Measurements from ENCODE around the gene MRPL10. TPM values are rescaled to one million over a fixed set of nuclear protein-coding genes. Genes with fewer than 3 reads are reported as not detected.

The MRPL10 gene
- total RNA-seq, 1 experiment from 2014 or later = 112 TPM

GRCh38 chr17:47837401-47838039 is 6.2 kb upstream of the MRPL10 start:
- Histone ChIP-seq H3K36me3 (ENCODE audit: control insufficient read depth in 1 of 2, insufficient read depth in 2 of 2, low read length in 2 of 2) (peaks cover 0 to 12% of the 10 kb centered on the region in 2 experiments; a peak in 1 of 4 replicates), H3K9me2 (ENCODE audit: insufficient read depth) (no peaks in the 10 kb centered on the region), H3K9ac (ENCODE audit: low read length) (no peak overlapping the region), H3K4me2 (ENCODE audit: low read length) (no peak overlapping the region), H2AFZ (ENCODE audit: low read depth, low read length, poor library complexity, severe bottlenecking) (no peak overlapping the region), H4K20me1 (ENCODE audit: insufficient read depth) (no peaks in the 10 kb centered on the region), H3K4me1 (ENCODE audit: control insufficient read depth in 1 of 2, insufficient read depth in 2 of 2, low read length in 2 of 2) (peaks cover 17 to 25% of the 10 kb centered on the region in 2 experiments), H3K79me2 (ENCODE audit: insufficient read depth, low read length) (peaks cover 6% of the 10 kb centered on the region; the same call in 1 of the 2 replicates), H3K4me3 (replicated peaks in 1 of 2; ENCODE audit: low read depth in 1 of 2, low read length in 2 of 2) (no peak overlapping the region), H3K27me3 (ENCODE audit: insufficient read depth, low read length) (no peaks in the 10 kb centered on the region), H3K9me3 (ENCODE audit: control insufficient read depth in 1 of 2, insufficient read depth in 1 of 2, low read depth in 1 of 2, low read length in 2 of 2) (no peaks in the 10 kb centered on the region), H3K27ac (ENCODE audit: low read depth, low read length) (no peak overlapping the region)
- TF ChIP-seq EZH2 (IDR thresholded peaks at IDR 0.05) (no peak), ZFX (IDR thresholded peaks at IDR 0.05) (no peak), SP1 (IDR thresholded peaks at IDR 0.05; ENCODE audit: low read depth) (no peak), ATF3 (IDR thresholded peaks at IDR 0.05) (no peak), POLR2A (IDR thresholded peaks at IDR 0.05; ENCODE audit: borderline replicate concordance, extremely low read depth, insufficient read depth, insufficient read length) (no peak), POLR2AphosphoS5 (IDR thresholded peaks at IDR 0.05; ENCODE audit: low read depth, low read length) (no peak), FOSL1 (IDR thresholded peaks at IDR 0.05; ENCODE audit: low read depth) (no peak), CTCF (IDR thresholded peaks at IDR 0.05 in 2 of 3, conservative IDR thresholded peaks at IDR 0.05 in 1 of 3; ENCODE audit: borderline replicate concordance in 1 of 3, insufficient read depth in 1 of 3, low read depth in 2 of 3, low read length in 2 of 3) (no peak), CEBPB (IDR thresholded peaks at IDR 0.05; ENCODE audit: low read depth) (no peak), ZNF274 (IDR thresholded peaks at IDR 0.05; ENCODE audit: low read depth, low read length) (no peak), RAD21 (IDR thresholded peaks at IDR 0.05; ENCODE audit: low read depth) (no peak), TCF7L2 (IDR thresholded peaks at IDR 0.05; ENCODE audit: borderline replicate concordance, extremely low read depth, insufficient read depth, insufficient read length) (no peak)
- ChIA-PET RAD21 (ENCODE audit: low non-redundant PET in 1 of 2, low total read pairs in 2 of 2, uncharacterized antibody in 2 of 2, unreplicated experiment in 2 of 2) (no interaction called here), CTCF (no interaction called here), POLR2A (interaction anchor here (0.9 kb wide), 1 partner anchor 58 kb away, joined by 3 read pairs; the partner anchor contains the start of gene SP2)
- no TSS peak for BruUV-seq (replicated peaks)
- DNase-seq (ENCODE audit: low read depth, low spot score) = no peak
- intact Hi-C loops (cut with micrococcal nuclease) = no loop called here
- ATAC-seq = no peak

All from HCT116 (cell line).